GM10847 (cell line): ENCODE results near the gene BAZ1B.

Experiments
- POLR2A ChIP-seq: IDR thresholded peaks from 2 replicates; pipeline ENCODE4 v1.6.1; 2011; ENCODE audit not compliant: insufficient read length; ENCODE audit errors: extremely low read depth

BAZ1B gene

DNA sequence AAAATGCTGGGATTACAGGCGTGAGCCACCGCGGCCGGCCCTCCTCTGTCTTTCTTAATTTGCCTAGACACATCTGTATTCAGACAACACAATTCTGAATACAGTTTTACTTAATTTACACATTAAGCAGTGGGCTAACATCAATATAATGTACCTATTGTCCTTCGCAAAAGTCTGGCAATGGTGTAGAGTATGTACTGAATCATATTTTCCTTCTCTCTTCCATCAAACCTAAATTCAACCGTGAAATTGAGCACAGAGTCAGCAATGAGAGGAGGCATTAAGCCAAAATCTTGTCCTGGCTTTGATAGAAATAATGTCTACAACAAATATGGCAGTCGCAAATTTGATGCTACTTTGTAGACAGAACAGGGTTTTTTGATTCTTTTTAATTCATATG is 58.1 kb downstream of the BAZ1B start:
- no peak for TF ChIP-seq POLR2A

DNA sequence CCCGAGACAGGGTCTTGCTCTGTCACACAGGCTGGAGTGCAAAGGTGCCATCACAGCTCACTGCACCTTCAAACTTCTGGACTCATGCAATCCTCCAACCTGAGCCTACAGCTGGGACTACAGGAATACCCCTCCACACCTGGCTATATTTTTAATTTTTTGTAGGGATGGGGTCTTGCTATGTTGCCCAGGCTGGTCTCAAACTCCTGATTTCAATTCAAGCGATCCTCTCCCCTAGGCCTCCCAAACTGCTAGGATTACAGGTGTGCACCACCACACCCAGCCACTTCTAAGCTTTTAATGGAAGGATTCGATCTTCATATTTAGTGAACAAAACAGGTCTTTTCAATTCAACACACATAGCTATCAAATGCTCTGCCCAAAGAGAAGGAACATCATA is 58.8 kb downstream of the BAZ1B start:
- no peak for TF ChIP-seq POLR2A

DNA sequence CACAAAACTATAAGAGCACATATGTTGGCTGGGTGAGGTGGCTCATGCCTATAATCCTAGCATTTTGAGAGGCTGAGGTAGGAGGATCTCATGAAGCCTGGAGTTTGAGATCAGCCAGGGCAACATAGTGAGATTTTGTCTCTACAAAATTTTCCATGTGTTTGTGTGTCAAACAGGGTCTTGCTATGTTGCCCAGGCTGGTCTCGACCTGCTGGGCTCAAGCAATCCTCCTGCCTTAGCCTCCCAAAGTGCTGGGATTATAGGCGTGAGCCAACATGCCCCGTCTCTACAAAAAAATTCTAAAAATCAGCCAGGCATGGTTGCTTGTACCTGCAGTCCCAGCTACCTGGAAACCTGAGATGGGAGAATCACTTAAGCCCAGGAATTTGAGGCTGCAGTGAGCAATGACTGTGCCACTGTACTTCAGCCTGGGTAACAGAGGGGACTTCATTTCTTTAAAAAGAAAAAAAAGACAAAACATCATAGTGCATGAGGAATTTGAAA is 60.3 kb downstream of the BAZ1B start:
- TF ChIP-seq POLR2A: no peak

DNA sequence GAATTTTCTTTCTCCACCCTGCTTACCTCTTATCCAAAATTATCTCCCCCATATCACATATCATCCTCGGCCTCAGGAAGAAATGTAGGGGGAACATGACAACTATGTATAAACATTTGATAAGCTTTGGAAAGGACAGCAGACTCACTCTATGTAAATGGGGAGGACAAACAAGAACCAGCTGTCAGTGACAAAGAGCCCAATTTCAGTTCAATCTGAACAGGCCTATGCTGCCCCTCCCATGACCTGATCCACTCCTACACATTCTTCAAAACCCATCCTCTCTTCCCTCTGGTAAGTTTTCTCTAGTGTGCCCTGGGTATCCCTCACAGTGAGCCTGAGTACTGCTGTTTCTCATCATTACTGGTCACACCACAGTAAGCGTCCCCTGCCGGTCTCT is 67.7 kb downstream of the BAZ1B start:
- TF ChIP-seq POLR2A: no peak

DNA sequence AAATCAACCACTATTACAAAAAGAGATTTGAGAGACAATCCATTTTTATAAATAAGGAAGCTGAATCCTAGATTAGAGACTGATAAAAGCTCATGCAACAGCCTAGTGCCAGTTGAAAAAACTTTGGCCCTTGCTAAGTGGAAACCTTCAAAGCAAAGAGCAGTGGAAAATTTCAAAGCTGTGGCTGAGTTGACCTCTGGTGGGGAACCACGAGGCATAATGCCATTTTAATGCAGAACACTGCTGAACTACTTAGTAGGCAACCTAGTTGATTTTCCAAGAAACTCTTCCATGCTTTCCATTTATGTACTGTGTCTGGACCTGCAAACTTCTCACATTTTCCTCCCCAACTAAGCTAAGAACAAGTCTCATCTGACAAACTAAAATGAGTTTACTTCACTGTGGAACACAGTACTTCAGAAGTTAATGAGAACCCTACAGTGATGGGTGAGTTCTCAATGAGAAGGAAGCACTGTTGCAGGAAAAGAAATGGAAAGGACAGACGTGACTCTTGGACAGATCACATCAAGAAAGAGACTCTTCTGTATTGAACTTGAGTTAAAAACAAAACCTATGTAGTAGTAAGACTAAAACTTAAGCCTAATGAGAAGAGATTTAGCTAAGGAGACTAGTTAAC is 69.0 kb downstream of the BAZ1B start:
- TF ChIP-seq POLR2A: no peak

DNA sequence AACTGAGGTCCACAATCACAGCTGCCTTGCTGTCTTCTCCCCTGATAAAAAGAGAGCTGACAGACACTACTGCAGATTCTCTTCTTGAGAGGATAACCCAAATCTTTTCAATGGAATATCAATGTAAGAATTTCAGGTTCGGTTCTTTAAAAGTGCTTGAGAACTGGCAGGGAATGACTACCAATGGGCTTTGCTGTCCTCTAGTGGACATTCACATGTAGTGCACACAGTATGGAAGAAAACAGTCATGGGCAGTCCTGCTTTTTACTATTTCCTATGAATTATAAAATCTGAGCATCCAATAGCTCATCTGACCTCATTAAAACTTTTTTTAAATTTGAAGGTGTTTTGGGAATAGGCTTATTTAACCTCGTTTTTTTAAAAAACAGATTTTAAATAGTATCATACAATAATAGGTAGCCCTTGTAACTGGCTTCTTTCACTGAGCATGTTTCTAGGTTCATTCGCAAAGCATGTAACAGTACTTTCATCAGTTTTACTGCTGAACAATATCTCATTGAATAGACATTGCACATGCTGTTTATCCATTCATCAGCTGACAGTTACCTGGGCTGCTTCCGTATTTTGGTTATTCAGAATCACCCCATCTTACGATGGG is 70.2 kb downstream of the BAZ1B start:
- TF ChIP-seq POLR2A: no peak

DNA sequence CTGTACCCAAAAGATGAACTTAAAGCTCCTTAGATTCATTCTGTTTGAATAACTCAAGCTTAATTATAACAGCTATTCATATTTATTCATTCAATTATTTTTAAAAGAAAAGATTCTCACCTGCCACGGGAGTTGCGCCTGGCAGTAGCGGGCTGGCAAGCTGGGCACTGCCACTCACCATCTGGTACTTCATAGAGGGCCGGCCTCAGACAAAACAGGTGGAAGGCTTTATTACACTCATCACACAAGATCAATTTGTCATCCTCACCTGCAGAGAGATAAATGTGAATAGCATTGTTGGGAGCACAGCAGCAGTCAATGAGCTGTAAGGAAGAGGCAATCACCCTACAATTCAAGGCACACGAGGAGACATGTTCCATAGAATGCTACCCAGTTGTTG is 72.7 kb downstream of the BAZ1B start:
- TF ChIP-seq POLR2A: no peak

DNA sequence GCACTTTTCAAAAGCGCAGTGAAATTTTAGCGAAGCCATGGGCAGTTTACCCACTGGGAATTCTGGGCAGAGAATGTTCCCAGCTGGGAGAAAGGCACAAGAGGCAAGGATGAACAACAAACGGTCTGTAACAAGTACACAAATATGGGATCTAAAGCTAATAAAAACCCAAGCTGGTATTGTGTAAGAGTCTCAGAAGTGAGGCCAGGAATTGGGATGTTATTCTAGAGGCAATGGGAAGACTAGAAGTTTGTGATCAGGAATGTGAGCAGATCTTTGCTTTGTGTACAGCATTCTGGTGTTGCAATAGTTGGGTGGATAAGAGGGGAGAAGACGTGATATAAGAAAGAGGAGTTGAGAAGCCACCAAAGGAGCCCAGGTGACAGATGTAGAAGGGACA is 73.5 kb downstream of the BAZ1B start:
- no peak for TF ChIP-seq POLR2A

DNA sequence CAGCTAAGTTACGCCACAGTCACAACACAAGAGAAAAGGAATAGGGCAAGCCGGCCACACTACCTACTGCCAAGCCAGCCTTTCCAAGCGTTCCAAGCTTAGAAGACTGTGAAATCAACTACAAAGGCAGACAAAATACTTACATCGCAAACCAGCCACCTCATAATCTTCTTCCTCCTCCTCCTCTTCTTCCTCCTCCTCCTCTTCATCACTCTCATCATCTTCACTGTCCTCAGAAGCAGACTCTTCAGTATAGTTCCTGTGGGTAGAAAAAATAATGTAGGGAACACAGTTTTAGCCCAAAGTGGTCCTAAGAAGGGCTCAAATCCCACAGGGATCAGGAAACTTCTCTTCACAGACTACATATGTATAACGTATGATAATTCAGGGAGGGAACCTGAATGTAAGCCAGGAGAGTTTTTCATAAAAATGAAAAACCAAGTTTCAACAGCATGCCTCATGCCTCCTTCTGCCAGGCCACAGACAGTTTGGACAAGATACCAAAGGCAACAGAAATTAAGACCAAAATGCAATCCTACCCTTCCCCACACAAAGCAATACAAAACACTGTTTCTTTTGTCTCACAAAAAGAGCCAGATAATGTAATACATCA is 74.9 kb downstream of the BAZ1B start:
- no peak for TF ChIP-seq POLR2A

DNA sequence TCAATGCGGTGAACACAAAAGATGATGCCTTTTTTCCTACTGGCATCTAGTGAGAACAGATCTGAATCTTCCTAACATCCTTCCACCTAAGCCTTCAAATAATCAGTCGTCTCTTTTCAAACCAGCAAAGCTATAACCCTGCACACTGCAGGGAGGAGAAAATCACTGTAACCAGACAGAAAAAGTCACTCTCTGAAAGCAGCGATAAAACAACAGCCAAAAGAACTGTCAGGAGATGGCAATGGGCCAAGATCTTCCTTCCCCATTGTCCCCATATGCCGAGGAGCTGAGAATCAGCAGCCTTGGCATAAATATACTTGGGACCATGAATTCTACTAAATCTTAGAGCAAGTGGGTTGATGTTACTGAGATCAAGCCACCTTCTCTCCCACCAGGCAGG is 75.4 kb downstream of the BAZ1B start:
- no peak for TF ChIP-seq POLR2A

DNA sequence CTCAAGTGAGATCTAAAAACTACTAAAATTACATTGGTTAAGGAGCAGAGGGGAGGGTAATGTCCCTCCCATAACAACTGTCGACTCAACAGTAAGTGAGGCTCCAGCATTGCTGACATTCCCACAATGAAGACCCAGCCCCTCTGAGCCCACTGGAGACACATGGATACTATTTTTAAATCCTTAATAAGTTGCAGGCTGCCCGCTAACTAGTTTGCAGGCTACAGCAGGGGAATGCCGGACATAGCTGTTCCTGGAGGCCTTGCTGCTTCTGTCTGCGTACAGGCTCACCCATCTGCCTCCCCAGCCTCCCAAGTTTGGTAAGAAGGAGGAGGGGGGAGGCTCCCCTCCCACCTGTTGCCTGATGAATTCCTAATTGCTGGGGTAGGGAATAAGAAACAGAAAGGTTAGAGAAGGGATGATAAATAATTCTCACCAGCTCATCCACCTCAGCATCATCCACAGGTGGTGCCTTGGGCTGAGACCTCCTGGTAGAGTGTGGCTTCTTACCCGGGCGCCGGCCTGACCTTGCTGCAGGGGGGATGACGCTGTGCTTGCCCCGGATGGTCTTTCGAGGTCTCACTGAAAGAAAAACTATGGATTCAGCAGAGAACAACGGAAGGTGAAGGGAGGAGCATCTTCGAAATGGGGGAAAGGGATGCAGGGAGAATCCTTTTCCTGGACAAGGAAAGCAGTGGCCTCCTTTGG is 78.4 kb downstream of the BAZ1B start:
- no peak for TF ChIP-seq POLR2A

DNA sequence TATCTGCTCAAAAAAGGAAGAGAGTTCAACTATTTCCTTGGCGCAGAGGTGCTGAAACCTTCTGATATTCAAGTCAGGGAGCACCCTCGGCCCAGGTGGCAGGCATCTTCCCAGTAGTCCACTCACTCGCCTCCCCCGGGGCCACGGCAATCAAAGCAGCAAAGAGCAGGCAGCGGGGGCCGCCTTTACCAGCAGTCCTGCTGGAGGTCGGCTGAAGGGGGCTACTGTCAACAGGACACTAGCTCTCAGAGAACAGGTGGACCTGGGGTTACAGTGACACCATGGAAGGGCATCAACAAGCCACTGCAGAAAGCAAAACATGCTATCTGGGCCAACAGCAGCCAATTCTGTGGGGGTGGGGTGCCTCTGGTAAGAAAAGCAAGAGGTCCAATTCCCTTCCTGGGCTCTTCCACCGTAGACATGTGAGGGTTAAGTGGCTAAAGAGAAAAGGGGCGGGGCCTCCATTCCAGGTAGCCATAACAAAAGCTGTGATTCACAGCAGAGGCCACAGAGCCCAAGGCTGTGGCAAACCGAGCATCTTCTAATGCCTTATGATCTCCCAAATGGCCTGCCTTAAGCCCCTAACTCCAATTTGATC is 79.1 kb downstream of the BAZ1B start:
- no peak for TF ChIP-seq POLR2A

DNA sequence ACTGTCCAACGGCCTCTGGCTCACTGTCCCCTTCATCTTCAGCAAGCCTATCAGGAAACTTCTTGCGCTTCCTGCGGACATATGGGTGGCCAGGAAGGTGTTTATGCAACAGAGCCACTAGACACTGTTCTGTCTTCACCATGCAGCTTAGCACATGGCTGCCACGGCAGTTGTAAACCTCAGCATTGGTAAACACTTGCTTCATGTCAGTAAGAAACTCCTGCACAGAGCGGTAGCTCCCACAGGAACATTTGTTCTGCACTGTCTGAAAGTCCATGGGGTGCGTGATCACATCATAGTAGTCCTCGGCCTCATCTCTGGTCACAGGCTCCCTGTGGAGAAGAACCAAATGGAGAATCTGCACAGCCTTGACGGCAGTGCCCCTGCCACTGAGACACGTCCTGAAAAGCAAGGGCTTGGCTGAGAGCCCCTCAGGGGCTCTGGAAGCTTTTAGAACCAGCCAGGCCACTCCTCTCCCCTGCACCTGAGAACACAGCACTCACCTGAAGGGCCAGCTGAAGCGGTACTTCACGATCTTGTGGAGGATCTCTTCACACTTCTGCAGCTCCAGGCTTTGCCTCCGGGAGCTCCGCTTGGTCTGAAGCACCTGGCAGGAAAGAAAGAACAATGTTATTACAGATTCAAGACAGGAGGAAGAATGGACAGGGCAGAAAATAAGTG is 79.7 kb downstream of the BAZ1B start:
- no peak for TF ChIP-seq POLR2A

DNA sequence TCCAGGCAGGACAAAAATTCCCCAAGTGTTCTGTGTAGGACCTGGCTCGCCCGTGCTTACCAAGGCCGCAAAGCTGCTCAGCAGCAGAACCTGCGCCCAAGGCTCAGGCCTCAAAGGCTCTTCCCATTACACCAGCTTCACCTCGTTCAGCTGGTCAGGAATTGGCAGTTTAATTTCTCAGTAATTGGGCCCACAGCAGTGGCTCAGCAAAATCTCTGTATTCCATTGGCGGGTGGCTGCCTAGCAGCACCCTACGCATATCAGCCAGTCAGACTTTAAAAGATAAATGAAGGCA is 82.7 kb downstream of the BAZ1B start:
- no peak for TF ChIP-seq POLR2A

DNA sequence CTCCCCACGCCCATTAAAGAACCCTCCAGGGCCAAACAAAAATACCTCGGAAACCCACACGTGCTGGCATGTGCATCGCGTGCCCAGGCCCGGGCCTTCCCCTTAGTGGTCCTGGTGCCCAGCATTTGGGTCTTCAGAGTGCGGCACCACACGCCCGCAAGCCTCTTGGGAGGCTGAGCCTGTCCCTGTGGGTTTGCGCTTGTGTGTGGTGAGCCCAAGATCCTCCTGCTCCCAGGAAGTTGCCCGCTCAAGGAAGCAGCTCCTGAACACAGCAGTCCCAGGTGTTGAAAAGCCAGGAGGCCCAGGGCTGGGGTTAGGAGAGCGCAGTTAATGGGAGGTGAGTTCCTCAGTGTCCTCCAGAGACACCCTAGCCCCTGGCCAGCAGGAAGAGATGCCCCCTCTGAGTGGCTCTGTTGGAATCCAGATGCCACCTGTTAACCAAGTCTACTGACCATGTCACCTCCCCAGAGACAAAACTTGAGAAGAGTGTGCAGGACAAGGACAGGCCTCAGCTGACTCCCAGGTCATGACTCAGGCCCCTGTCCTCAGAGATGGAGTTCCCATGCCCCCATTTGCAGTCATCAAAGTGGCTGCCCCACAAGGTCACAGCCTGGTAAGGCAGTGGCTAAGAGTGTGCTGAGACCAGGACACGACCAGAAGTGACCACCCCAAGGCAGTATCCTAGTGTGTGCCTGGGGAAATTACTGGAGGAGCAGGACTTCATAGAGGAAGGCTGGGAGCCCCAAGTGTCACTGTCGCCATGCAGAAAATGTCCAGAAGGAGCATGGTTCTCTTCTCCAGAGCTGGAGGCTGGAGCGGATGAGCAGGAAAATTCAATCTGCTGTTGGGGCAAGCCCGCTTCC is 83.3 kb downstream of the BAZ1B start:
- TF ChIP-seq POLR2A: no peak
